GM12892 (cell line): Measurements from ENCODE around the gene GBF1.

Experiments
- POLR2A ChIP-seq: IDR thresholded peaks from 2 replicates; pipeline ENCODE4 v1.6.1; 2011; ENCODE audit warnings: low read depth, low read length, control low read depth
- POLR2AphosphoS5 ChIP-seq: IDR thresholded peaks from 2 replicates; pipeline ENCODE4 v1.6.1; 2011; ENCODE audit warnings: low read depth, low read length, control low read depth

GRCh38 chr10:102389894-102390293 is 144.6 kb downstream of the GBF1 start:
- TF ChIP-seq POLR2AphosphoS5 (no peak), POLR2A (no peak)
